ENCODE results near the gene RAB4A.

Gene RAB4A

DNA sequence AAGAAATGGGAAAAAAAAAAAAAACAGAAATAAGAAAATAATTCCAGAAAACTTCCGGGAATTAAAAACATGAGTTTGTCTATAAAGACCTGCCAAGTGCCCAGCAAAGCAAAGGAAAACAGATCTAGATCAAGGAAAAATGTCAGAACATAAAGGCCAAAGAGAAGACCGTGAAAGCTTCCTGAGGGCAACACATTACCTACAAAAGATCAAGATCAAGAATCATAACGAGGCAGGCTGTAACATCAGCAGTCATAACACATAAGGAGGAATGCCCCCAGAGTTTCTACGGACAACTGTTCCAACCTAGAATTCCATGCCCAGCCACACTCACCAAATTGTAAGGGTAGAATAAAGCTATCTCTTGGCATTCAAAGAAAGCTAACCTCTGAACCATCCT, 68.2 kb downstream of the RAB4A start:
- Histone ChIP-seq H3K36me3 (ENCODE audit: low read length) (peaks cover 3% of the 10 kb centered on the region; the same call in 1 of the 2 replicates), H4K20me1 (ENCODE audit: low read depth, low read length) (0 out of 2 replicates have a peak, but pooled peaks cover 3% of the 10 kb centered on the region), H3K9me2 (replicated peaks; ENCODE audit: insufficient read depth, low read length) (no peaks in the 10 kb centered on the region), H3F3A (ENCODE audit: insufficient read depth) (peaks cover 5% of the 10 kb centered on the region; the same call in 1 of the 2 replicates), H3K4me3 (ENCODE audit: insufficient read depth, low read length, poor library complexity, severe bottlenecking) (no peak overlapping the region), H3K27me3 (ENCODE audit: low read length) (no peaks in the 10 kb centered on the region), H3K9me3 (ENCODE audit: insufficient read depth, low read length) (no peaks in the 10 kb centered on the region), H3K9ac (ENCODE audit: low read length) (no peak overlapping the region), H3K27ac (ENCODE audit: low read depth, low read length) (no peak overlapping the region), H2AFZ (ENCODE audit: low read depth, low read length, severe bottlenecking) (no peak overlapping the region), H3K4me2 (ENCODE audit: low read depth, low read length, poor library complexity, severe bottlenecking) (no peak overlapping the region), H3K79me2 (ENCODE audit: insufficient read depth, low read length) (peaks cover 3% of the 10 kb centered on the region; the same call in 1 of the 2 replicates)
- TF ChIP-seq, protein P1, sequence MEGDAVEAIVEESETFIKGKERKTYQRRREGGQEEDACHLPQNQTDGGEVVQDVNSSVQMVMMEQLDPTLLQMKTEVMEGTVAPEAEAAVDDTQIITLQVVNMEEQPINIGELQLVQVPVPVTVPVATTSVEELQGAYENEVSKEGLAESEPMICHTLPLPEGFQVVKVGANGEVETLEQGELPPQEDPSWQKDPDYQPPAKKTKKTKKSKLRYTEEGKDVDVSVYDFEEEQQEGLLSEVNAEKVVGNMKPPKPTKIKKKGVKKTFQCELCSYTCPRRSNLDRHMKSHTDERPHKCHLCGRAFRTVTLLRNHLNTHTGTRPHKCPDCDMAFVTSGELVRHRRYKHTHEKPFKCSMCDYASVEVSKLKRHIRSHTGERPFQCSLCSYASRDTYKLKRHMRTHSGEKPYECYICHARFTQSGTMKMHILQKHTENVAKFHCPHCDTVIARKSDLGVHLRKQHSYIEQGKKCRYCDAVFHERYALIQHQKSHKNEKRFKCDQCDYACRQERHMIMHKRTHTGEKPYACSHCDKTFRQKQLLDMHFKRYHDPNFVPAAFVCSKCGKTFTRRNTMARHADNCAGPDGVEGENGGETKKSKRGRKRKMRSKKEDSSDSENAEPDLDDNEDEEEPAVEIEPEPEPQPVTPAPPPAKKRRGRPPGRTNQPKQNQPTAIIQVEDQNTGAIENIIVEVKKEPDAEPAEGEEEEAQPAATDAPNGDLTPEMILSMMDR (IDR thresholded peaks at IDR 0.05; ENCODE audit: insufficient read depth, low read length, poor library complexity, severe bottlenecking) = no peak
- no peak for TF ChIP-seq EZH2phosphoT487 (conservative IDR thresholded peaks at IDR 0.05; ENCODE audit: low read length)

DNA sequence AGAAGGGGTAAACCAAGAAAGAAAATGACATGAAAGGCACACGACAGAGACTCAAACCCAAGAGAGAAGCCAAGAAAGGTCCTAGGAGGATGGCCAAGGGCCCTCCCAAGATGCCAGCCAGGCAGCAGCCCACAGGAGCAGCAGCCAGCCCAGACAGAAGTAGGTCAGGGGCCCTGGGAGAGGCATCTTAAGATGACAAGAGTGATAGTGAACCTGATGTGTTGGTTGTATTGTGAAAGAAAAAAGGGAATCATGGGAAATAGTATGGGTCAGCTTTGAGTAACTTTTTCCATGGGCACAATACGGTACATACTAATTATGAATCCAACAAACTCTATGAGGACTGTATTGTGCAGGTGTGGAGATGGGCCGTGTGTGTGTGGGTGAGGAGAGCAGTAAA, 68.6 kb downstream of the RAB4A start:
- Histone ChIP-seq H3F3A (ENCODE audit: insufficient read depth) (peaks cover 5% of the 10 kb centered on the region; the same call in 1 of the 2 replicates), H3K27ac (ENCODE audit: low read depth, low read length) (no peak overlapping the region), H3K4me2 (ENCODE audit: low read depth, low read length, poor library complexity, severe bottlenecking) (no peak overlapping the region), H3K9me2 (replicated peaks; ENCODE audit: insufficient read depth, low read length) (no peaks in the 10 kb centered on the region), H3K9ac (ENCODE audit: low read length) (no peak overlapping the region), H3K4me3 (ENCODE audit: insufficient read depth, low read length, poor library complexity, severe bottlenecking) (no peak overlapping the region), H3K27me3 (ENCODE audit: low read length) (no peaks in the 10 kb centered on the region), H4K20me1 (ENCODE audit: low read depth, low read length) (0 out of 2 replicates have a peak, but pooled peaks cover 3% of the 10 kb centered on the region), H3K36me3 (ENCODE audit: low read length) (peaks cover 2% of the 10 kb centered on the region; the same call in 1 of the 2 replicates), H3K9me3 (ENCODE audit: insufficient read depth, low read length) (no peaks in the 10 kb centered on the region), H3K79me2 (ENCODE audit: insufficient read depth, low read length) (peaks cover 3% of the 10 kb centered on the region; the same call in 1 of the 2 replicates), H2AFZ (ENCODE audit: low read depth, low read length, severe bottlenecking) (no peak overlapping the region)
- TF ChIP-seq, protein P1 (IDR thresholded peaks at IDR 0.05; ENCODE audit: insufficient read depth, low read length, poor library complexity, severe bottlenecking) = no peak
- TF ChIP-seq EZH2phosphoT487 (conservative IDR thresholded peaks at IDR 0.05; ENCODE audit: low read length) = no peak

DNA sequence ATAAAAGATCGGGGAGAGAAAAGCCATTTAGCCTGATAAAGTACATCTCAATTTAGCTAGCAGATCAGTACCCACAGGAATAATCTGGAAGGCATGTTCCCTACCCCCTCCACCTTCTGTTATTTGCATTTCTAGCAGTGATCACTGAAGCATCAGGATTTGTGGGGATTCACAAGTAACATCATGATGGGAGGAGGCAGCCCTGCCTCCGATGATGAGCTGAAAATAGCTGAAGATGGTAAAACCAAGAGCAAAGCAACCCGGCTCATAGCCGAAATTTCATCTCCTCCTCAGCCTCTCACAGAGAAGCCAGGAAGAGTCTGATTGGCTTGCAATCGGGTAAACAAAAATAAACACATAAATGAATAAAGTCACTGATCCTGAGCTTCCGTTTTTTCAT, 69.6 kb downstream of the RAB4A start:
- 0 out of 2 replicates have a peak, but pooled peaks cover 3% of the 10 kb centered on the region for H4K20me1 ChIP-seq (ENCODE audit: low read depth, low read length)
- H3K27me3 ChIP-seq (ENCODE audit: low read length) = no peaks in the 10 kb centered on the region
- no peak for TF ChIP-seq EZH2phosphoT487 (conservative IDR thresholded peaks at IDR 0.05; ENCODE audit: low read length)
- TF ChIP-seq, protein P1 (IDR thresholded peaks at IDR 0.05; ENCODE audit: insufficient read depth, low read length, poor library complexity, severe bottlenecking) = no peak
- no peak overlapping the region for H3K27ac ChIP-seq (ENCODE audit: low read depth, low read length)
- H3K9ac ChIP-seq (ENCODE audit: low read length) = no peak overlapping the region
- H3K9me3 ChIP-seq (ENCODE audit: insufficient read depth, low read length) = no peaks in the 10 kb centered on the region
- H3K79me2 ChIP-seq (ENCODE audit: insufficient read depth, low read length) = no peaks in the 10 kb centered on the region; the same call in 1 of the 2 replicates
- H3K9me2 ChIP-seq (replicated peaks; ENCODE audit: insufficient read depth, low read length) = no peaks in the 10 kb centered on the region
- no peaks in the 10 kb centered on the region for H3K36me3 ChIP-seq (ENCODE audit: low read length)
- H2AFZ ChIP-seq (ENCODE audit: low read depth, low read length, severe bottlenecking) = no peak overlapping the region
- peak overlapping the region; percentile 23 for H3K4me2 ChIP-seq (ENCODE audit: low read depth, low read length, poor library complexity, severe bottlenecking)
- peaks cover 5% of the 10 kb centered on the region; the same call in 1 of the 2 replicates for H3F3A ChIP-seq (ENCODE audit: insufficient read depth)
- no peak overlapping the region for H3K4me3 ChIP-seq (ENCODE audit: insufficient read depth, low read length, poor library complexity, severe bottlenecking)

Measured in SU-DHL-6 (cell line).